CD4-positive, alpha-beta T cell treated with Interleukin-10 for 1 hour (primary cell): Measurements from ENCODE around the gene SRRM3.
"Not testable (repeated sequence)": the region's sequence is repeated elsewhere in the genome, so short reads cannot be mapped to it uniquely, and the experiment has no call there.

ENCODE experiments used
- DNase-seq: peaks from one replicate; pipeline ENCODE4 v3.0.0-alpha.2; 2020

Gene SRRM3

GRCh38 chr7:76267107-76267893, 65.6 kb downstream of the SRRM3 start:
- DNase-seq = no peak

GRCh38 chr7:76267894-76268183, 66.1 kb downstream of the SRRM3 start:
- no peak for DNase-seq

GRCh38 chr7:76268376-76268775, 66.7 kb downstream of the SRRM3 start:
- DNase-seq = no peak

- DNase-seq = no peak
Observed at GRCh38 chr7:76269895-76270294, 68.2 kb downstream of the SRRM3 start.

GRCh38 chr7:76271384-76271783, 69.7 kb downstream of the SRRM3 start:
- not testable (repeated sequence) for DNase-seq

GRCh38 chr7:76272142-76272541, 70.4 kb downstream of the SRRM3 start:
- no peak for DNase-seq

GRCh38 chr7:76272851-76273497, 71.3 kb downstream of the SRRM3 start:
- DNase-seq = no peak

GRCh38 chr7:76273503-76273902, 71.8 kb downstream of the SRRM3 start:
- DNase-seq = no peak

GRCh38 chr7:76278540-76278939, 76.8 kb downstream of the SRRM3 start:
- DNase-seq = no peak

- DNase-seq = no peak
Observed at GRCh38 chr7:76280408-76280807, 78.7 kb downstream of the SRRM3 start.

GRCh38 chr7:76281006-76281705, 79.5 kb downstream of the SRRM3 start:
- DNase-seq = peak; percentile 18

GRCh38 chr7:76281706-76282343, 80.1 kb downstream of the SRRM3 start:
- DNase-seq = no peak

- peak; percentile 15 for DNase-seq
Observed at GRCh38 chr7:76282344-76283253, 80.9 kb downstream of the SRRM3 start.

GRCh38 chr7:76283254-76284159, 81.8 kb downstream of the SRRM3 start:
- DNase-seq = no peak

GRCh38 chr7:76285604-76286374, 84.1 kb downstream of the SRRM3 start:
- DNase-seq = no peak

- DNase-seq = no peak
Observed at GRCh38 chr7:76286842-76287403, 85.2 kb downstream of the SRRM3 start.

- not testable (repeated sequence) for DNase-seq
Observed at GRCh38 chr7:76290847-76291350, 89.2 kb downstream of the SRRM3 start.

GRCh38 chr7:76291351-76292212, 89.9 kb downstream of the SRRM3 start:
- DNase-seq = peak; percentile 87

GRCh38 chr7:76292213-76292573, 90.5 kb downstream of the SRRM3 start:
- DNase-seq = no peak
